ENCODE data around the gene CAPN10.

Gene CAPN10

DNA sequence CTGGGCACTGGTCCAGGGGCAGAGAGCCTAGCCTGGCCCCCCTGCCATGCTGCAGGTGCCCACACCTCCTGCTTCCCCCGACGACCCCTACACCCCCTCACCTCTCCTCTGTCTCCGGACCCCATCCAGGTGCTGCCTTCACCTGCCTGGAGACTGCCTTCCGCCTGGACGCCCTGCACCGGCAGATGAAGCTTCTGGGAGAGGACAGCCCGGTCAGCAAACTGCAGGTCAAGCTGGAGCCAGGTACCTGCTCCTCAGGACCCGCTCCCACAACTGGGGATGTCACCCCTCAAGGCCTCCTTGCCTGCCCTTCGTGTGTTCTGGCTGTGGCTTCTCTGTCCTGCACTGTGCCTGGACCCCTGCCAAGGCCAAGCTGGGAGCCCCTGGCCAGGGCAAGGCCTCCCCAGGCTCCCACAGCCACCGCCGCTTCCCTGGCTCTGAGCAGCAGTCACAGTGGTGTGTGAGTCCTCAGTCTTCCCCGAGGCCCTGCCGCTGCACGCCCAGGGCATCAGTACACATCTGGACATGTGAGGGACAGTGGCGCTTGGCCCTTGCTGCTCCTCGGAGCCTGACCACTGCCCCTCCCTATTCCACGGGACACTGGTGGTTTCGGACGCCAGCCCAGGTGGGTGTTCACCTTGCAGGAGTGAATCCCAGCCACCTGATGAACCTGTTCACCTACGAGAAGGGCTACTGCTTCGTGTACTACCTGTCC, 12.0 kb upstream of the CAPN10 start:
- no peak for DNase-seq (ENCODE audit: low read depth)

GRCh38 chr2:240575101-240575965, 11.2 kb upstream of the CAPN10 start:
- no peak for DNase-seq (ENCODE audit: low read depth)

GRCh38 chr2:240576036-240576435, 10.5 kb upstream of the CAPN10 start:
- DNase-seq (ENCODE audit: low read depth) = no peak

- DNase-seq (ENCODE audit: low read depth) = no peak
Observed at GRCh38 chr2:240576436-240577205, 9.9 kb upstream of the CAPN10 start.

DNA sequence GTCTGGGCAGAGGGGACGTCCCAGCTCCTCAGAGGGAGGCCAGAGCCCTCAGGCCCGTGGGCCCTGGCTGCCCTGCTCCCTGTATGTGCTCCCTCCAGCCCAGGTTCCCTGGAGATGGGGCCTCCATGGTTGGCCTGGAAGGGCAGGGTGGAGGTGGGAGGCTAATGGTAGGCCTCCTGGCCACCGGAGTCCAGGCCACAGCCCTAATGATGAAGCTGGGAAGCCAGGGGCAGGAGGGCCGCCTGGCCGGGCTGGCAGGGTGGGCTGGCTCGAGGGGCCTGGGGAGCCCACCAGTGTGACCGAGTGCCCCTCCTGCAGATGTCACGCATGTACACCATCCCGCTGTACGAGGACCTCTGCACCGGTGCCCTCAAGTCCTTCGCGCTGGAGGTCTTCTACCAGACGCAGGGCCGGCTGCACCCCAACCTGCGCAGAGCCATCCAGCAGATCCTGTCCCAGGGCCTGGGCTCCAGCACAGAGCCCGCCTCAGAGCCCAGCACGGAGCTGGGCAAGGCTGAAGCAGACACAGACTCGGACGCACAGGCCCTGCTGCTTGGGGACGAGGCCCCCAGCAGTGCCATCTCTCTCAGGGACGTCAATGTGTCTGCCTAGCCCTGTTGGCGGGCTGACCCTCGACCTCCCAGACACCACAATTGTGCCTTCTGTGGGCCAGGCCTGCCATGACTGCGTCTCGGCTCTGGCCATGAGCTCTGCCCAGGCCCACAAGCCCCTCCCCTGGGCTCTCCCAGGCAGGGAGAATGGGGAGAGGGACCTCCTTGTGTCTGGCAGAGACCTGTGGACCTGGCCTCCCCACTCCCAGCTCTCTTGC, 9.0 kb upstream of the CAPN10 start:
- no peak for DNase-seq (ENCODE audit: low read depth)

GRCh38 chr2:240578110-240578450, 8.5 kb upstream of the CAPN10 start:
- no peak for DNase-seq (ENCODE audit: low read depth)

GRCh38 chr2:240578488-240578887, 8.0 kb upstream of the CAPN10 start:
- no peak for DNase-seq (ENCODE audit: low read depth)

DNA sequence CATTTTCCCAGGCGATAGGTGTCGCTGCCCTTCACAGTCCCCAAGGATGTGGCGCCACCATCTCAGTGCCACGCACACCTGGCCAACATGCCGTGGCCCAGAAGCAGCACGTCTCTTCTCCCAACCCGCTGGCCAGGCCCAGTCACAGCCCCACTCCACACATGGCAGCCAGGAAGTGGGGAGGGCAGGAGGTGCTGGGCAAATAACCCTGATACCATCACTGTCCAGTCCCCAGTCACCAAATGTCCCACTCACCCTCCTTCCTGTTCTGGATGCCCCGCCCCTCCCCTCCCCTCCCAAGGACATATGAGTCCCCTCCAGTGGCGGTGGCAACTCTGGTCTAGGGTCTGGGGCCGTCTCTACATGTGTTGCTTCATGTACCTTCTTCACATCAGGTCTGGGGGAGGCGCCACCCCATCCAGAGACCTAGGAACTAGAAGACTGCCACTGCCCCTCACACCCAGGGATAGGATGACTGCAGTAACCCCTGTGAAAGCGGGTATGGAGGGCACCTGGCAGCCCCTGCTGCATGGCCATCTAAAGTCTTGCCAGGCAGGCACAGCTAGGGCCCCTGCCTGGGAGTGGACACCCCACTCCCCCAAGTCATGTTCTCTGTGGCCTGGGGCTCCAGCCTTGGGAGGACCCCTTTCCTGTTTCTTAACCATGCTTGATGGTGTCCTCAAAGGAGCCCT, 7.3 kb upstream of the CAPN10 start:
- DNase-seq (ENCODE audit: low read depth) = no peak

GRCh38 chr2:240579771-240580614, 6.5 kb upstream of the CAPN10 start:
- peak; percentile 74 for DNase-seq (ENCODE audit: low read depth)

DNA sequence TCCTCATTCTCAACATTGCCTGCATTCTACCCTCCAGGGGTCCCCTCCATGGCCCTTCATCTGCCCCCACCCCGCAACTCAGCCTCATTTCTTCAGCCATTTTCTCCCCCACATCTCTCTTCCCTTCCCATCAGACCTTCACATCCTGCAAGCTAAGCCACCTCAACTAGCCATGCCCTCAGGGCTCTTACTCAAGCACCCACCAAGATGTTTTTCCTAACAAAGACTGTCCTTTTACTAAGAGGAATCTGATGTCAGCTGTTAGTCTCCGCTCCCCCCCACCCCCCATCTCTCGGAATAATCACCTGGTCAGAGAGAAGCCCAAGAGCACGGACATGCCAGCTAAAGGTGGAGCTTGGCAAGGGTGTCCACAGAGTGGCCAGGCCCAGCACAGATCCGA, 4.7 kb upstream of the CAPN10 start:
- no peak for DNase-seq (ENCODE audit: low read depth)

GRCh38 chr2:240582781-240583180, 3.8 kb upstream of the CAPN10 start:
- no peak for DNase-seq (ENCODE audit: low read depth)

GRCh38 chr2:240583774-240584173, 2.8 kb upstream of the CAPN10 start:
- DNase-seq (ENCODE audit: low read depth) = no peak

- no peak for DNase-seq (ENCODE audit: low read depth)
Observed at GRCh38 chr2:240584486-240585031, 2.0 kb upstream of the CAPN10 start.

- no peak for DNase-seq (ENCODE audit: low read depth)
Observed at GRCh38 chr2:240585101-240585500, 1.4 kb upstream of the CAPN10 start.

DNA sequence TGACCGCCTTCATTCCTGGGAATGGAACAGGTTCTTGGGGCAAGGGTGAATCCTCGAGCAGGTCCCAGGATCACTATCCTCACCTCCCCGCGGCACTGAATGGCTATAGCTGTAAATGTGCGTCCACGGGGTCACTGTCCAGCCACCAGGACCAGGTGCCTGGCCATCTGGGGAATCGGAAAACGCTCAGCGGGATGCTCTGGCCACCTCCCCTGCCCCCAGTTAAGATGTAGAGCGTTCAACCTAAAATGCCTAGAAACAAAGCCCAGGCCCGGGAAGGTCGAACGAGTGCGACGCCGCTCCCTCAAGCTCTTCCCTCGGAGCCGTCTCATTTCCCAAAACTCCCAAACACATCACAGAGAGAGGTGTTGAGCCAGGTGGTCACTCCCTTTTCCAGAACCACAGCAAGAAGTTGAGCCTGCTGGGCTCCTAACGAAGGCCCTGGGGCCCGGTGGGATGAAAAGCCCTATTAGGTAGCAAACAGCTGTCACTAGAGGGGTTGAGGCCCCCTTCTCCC, 795 bp upstream of the CAPN10 start:
- DNase-seq (ENCODE audit: low read depth) = no peak

GRCh38 chr2:240586919-240587800, 626 bp downstream of the CAPN10 start:
- DNase-seq (ENCODE audit: low read depth) = peak; percentile 34

- no peak for DNase-seq (ENCODE audit: low read depth)
Observed at GRCh38 chr2:240588006-240588655, 1.6 kb downstream of the CAPN10 start.

DNA sequence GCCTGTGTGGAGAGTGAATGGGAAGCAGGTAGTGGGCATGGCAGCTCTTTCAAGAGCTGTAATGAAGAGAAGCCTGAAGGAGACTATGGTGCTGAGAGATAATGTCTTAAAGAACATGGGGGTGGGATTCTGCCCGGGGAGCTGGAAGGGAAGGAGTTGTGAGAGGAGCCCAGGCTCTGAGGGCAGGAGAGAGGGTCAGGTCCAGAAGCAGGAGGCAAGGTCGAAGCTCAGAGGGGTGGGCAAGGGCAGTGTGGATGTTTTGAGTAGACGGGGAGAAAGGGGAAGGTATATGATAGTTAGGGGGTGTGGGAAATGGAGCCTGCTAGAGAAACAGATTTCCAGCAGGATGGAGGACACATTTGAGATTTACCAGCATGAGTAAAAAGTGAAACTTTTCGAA, 2.1 kb downstream of the CAPN10 start:
- DNase-seq (ENCODE audit: low read depth) = no peak
